Measurements from ENCODE around the gene C18orf63.

Gene C18orf63

DNA sequence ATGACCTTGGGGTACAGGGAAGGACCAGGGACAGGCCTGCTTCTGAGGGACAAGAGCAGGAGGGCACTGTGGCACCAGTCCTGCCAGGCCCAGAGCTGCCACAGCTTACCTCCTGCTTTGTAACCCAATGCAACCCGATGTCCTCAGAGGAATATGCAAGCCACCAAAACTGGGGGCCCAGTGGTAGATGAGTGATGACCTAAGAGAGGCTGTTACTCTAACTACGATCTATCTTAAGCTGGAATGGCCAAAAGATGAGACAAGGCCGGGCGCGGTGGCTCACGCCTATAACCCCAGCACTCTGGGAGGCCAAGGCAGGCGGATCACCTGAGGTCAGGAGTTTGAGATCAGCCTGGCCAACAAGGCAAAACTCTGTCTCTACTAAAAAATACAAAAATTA lies 36.7 kb upstream of the C18orf63 start:
- no peak overlapping the region for H3K27ac ChIP-seq
- H3K27me3 ChIP-seq = no peaks in the 10 kb centered on the region
- no peaks in the 10 kb centered on the region for H3K9me3 ChIP-seq
- TF ChIP-seq, protein P1, sequence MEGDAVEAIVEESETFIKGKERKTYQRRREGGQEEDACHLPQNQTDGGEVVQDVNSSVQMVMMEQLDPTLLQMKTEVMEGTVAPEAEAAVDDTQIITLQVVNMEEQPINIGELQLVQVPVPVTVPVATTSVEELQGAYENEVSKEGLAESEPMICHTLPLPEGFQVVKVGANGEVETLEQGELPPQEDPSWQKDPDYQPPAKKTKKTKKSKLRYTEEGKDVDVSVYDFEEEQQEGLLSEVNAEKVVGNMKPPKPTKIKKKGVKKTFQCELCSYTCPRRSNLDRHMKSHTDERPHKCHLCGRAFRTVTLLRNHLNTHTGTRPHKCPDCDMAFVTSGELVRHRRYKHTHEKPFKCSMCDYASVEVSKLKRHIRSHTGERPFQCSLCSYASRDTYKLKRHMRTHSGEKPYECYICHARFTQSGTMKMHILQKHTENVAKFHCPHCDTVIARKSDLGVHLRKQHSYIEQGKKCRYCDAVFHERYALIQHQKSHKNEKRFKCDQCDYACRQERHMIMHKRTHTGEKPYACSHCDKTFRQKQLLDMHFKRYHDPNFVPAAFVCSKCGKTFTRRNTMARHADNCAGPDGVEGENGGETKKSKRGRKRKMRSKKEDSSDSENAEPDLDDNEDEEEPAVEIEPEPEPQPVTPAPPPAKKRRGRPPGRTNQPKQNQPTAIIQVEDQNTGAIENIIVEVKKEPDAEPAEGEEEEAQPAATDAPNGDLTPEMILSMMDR (IDR thresholded peaks at IDR 0.05) = no peak
- no peak overlapping the region for H3K4me3 ChIP-seq (ENCODE audit: low read depth in 1 of 2, low read length in 1 of 2)
- H3K4me1 ChIP-seq (ENCODE audit: control insufficient read depth in 1 of 2, insufficient read depth in 1 of 2, low read depth in 1 of 2, low read length in 1 of 2) = peaks cover 3 to 10% of the 10 kb centered on the region in 2 experiments
- no peaks in the 10 kb centered on the region for H3K36me3 ChIP-seq

DNA sequence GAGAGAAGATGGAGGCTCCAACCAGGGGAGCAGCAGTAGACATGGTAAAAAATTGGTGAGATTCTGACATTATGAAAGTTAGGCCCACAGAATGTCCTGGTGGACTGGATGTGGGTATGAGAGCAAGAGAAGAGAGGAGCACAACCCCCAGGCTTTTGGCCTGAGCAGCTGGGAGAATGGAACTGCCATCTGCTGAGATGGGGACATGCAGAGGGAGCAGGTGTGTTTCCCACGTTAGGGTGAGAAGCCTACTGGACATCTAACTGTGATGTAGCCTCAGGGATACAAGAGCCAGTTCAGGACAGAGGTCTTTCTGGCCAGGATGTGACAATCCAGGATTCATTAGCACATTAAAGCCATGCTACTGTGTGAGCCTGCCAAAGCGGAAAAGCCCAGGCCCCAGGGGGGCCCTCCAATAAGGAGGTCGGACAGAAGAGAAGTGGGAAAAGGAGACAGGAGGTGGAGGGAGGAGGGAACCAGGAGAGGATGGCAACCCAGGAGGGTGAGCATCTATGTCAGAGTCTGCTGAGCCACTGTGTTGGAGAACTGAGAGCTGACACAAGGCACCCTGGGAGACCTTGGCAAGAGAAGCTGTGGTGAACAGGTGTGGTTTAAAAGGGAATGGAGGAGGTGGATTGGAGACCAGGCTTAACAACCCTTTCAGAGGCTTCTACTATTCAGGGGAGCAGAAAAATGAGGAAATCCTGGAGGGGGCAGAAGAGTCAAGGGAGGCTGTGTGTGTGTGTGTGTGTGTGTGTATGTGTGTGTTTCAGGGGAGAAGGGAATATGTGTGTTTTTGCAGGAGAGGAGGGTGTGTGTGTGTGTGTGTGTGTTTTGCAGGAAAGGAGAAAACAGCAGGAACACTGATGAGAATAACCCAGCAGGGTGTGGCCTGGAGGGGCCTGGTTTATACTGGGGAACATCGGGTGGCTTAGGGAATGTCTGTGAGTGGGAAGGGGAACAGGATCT lies 34.3 kb upstream of the C18orf63 start:
- H3K36me3 ChIP-seq = no peaks in the 10 kb centered on the region
- H3K4me1 ChIP-seq (ENCODE audit: control insufficient read depth in 1 of 2, insufficient read depth in 1 of 2, low read depth in 1 of 2, low read length in 1 of 2) = peaks cover 3 to 10% of the 10 kb centered on the region in 2 experiments
- H3K9me3 ChIP-seq = no peaks in the 10 kb centered on the region
- TF ChIP-seq, protein P1 (IDR thresholded peaks at IDR 0.05) = no peak
- H3K27me3 ChIP-seq = no peaks in the 10 kb centered on the region
- H3K4me3 ChIP-seq (ENCODE audit: low read depth in 1 of 2, low read length in 1 of 2) = no peak overlapping the region
- no peak overlapping the region for H3K27ac ChIP-seq

DNA sequence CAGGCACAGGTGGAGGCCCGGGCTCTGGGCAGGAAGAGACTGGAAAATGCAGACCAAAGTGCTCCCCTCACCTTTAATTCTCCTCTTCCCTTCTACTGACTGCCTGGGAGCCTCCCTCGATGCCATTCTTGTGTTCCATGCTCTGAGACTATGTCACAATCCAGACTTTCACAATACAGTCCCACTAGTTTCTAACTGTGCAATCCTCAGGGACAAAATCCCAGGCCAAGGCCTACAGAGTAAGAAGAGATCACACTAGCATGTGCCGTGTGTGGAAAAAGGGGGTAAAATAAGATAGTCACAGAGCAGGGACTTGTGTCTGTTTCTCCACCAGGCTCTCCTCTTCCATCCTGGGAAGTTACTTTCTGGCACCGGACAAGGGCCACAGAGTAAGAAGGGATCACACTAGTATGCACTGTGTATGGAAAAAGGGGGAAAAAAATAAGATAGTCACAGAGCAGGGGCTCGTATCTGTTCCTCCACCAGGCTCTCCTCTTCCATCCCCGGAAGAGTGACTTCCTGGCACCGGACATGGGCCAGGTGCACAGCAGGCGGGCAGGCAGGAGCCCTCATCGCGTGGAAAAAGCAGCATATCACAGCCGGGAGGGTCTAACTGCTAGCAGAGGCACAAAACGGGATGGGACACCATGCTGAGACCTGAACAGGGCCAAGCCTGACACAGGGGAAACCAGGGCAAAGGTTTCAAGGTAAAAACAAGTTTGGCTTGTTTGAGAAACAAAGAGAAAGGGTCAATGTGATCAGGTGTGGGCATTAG lies 33.5 kb upstream of the C18orf63 start:
- peaks cover 3 to 10% of the 10 kb centered on the region in 2 experiments for H3K4me1 ChIP-seq (ENCODE audit: control insufficient read depth in 1 of 2, insufficient read depth in 1 of 2, low read depth in 1 of 2, low read length in 1 of 2)
- no peaks in the 10 kb centered on the region for H3K9me3 ChIP-seq
- H3K27me3 ChIP-seq = no peaks in the 10 kb centered on the region
- no peaks in the 10 kb centered on the region for H3K36me3 ChIP-seq
- H3K4me3 ChIP-seq (ENCODE audit: low read depth in 1 of 2, low read length in 1 of 2) = no peak overlapping the region
- TF ChIP-seq, protein P1 (IDR thresholded peaks at IDR 0.05) = no peak
- H3K27ac ChIP-seq = no peak overlapping the region

DNA sequence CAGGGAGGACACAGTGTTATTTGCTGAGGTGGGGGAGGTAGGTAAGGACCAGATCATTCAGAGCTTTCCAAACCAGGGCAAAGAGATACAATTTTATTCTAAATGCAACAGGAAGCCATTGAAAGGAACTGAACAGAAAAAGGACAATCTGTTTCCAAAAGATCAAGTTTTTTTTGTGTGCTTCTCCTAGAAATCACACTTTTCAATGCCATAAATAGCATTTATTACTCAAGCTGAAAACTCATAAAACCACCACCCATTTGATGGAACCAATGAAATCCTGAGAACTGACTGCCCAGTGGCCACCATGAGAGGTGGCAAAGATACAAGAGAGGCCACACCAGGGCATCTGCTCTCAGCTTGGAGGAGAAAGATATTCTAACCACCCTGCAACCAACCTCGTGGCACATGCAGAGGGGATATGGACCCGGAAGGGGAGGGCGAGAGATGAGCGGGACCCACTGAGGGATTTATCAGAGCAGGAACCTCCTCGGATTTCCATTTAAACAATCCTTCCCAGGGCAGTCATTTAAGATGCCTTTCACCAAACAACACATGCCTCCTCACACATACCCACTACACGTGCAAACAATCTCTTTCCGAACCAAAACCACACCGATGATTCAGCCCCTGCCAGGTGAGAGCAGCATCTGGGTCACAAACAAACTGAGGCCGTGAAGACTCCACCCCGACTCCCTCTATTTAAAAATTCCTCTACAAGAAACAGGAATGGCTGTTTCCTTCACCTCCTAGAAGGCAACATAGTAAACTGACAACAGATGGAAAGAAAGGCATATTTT lies 32.7 kb upstream of the C18orf63 start:
- Histone ChIP-seq H3K36me3 (no peaks in the 10 kb centered on the region), H3K27me3 (no peaks in the 10 kb centered on the region), H3K4me3 (ENCODE audit: low read depth in 1 of 2, low read length in 1 of 2) (no peak overlapping the region), H3K9me3 (no peaks in the 10 kb centered on the region), H3K27ac (no peak overlapping the region), H3K4me1 (ENCODE audit: control insufficient read depth in 1 of 2, insufficient read depth in 1 of 2, low read depth in 1 of 2, low read length in 1 of 2) (peaks cover 3 to 10% of the 10 kb centered on the region in 2 experiments)
- TF ChIP-seq, protein P1 (IDR thresholded peaks at IDR 0.05) = no peak

DNA sequence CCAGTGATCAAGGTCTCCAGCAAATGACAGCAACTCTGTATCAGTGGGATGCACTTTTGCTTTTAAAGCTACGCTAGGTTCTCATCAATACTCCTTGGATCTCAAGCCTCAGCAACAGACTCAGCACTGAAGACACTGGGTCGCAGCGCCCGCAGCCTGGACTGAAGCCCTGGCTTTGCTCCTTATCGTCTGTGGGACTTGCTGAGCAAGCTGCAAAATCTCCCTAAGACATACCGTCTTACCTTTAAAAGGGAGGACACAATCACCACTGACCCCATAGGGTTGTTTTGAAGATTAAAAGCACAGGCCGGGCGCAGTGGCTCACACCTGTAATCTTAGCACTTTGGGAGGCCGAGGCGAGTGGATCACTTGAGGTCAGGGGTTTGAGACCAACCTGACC lies 32.0 kb upstream of the C18orf63 start:
- H3K36me3 ChIP-seq = no peaks in the 10 kb centered on the region
- no peak overlapping the region for H3K27ac ChIP-seq
- peaks cover 3 to 10% of the 10 kb centered on the region in 2 experiments for H3K4me1 ChIP-seq (ENCODE audit: control insufficient read depth in 1 of 2, insufficient read depth in 1 of 2, low read depth in 1 of 2, low read length in 1 of 2)
- no peaks in the 10 kb centered on the region for H3K27me3 ChIP-seq
- TF ChIP-seq, protein P1 (IDR thresholded peaks at IDR 0.05) = no peak
- H3K4me3 ChIP-seq (ENCODE audit: low read depth in 1 of 2, low read length in 1 of 2) = no peak overlapping the region
- no peaks in the 10 kb centered on the region for H3K9me3 ChIP-seq

Measured in neutrophil (primary cell).